Measurements from ENCODE around the gene EFHC1. TPM values are rescaled to one million over a fixed set of nuclear protein-coding genes. Genes with fewer than 3 reads are reported as not detected.

The EFHC1 gene
- total and polyA plus RNA-seq, 2 of the 13 experiments (the other 11 are each of a cell fraction or from before 2014, with no cell fraction given): 23.4 to 29.5 TPM

GRCh38 chr6:52543729-52544601 lies 123.8 kb downstream of the EFHC1 start (continued):
- TF ChIP-seq ZNF549 (CRISPR knock-in tag; IDR thresholded peaks at IDR 0.05): no peak
- TF ChIP-seq TIGD3 (CRISPR knock-in tag; IDR thresholded peaks at IDR 0.05; ENCODE audit: borderline replicate concordance): no peak
- TF ChIP-seq ZNF354B (CRISPR knock-in tag; IDR thresholded peaks at IDR 0.05): no peak
- TF ChIP-seq SP140L (CRISPR knock-in tag; IDR thresholded peaks at IDR 0.05; ENCODE audit: borderline replicate concordance): no peak
- TF ChIP-seq ZFP1 (CRISPR knock-in tag; IDR thresholded peaks at IDR 0.05): peak; percentile 50
- no peak for TF ChIP-seq ZNF530 (CRISPR knock-in tag; IDR thresholded peaks at IDR 0.05; ENCODE audit: low read depth)
- TF ChIP-seq ZNF629 (CRISPR knock-in tag; conservative IDR thresholded peaks at IDR 0.05): peak; percentile 85
- peak; percentile 93 for TF ChIP-seq PATZ1 (CRISPR knock-in tag; IDR thresholded peaks at IDR 0.05)
- TF ChIP-seq ZNF574 (CRISPR knock-in tag; IDR thresholded peaks at IDR 0.05): peak; percentile 70; the same call in 1 of the 2 replicates
- peak; percentile 31; the same call in 1 of the 2 replicates for TF ChIP-seq ZNF362 (CRISPR knock-in tag; IDR thresholded peaks at IDR 0.05; ENCODE audit: borderline replicate concordance)
- no peak for TF ChIP-seq SRSF9 (IDR thresholded peaks at IDR 0.05; ENCODE audit: borderline replicate concordance, insufficient read depth, low read depth, low read length, poor library complexity, severe bottlenecking)
- 0 out of 2 replicates have a peak, but pooled peaks have one; percentile 9 for TF ChIP-seq ZNF331 (CRISPR knock-in tag; IDR thresholded peaks at IDR 0.05)
- TF ChIP-seq JUNB (CRISPR knock-in tag; IDR thresholded peaks at IDR 0.05; ENCODE audit: borderline replicate concordance): 0 out of 2 replicates have a peak, but pooled peaks have one; percentile 31
- TF ChIP-seq FOXO4 (CRISPR knock-in tag; conservative IDR thresholded peaks at IDR 0.05): 0 out of 2 replicates have a peak, but pooled peaks have one; percentile 43
- peak; percentile 78 for TF ChIP-seq MED8 (CRISPR knock-in tag; IDR thresholded peaks at IDR 0.05; ENCODE audit: insufficient replicate concordance)
